Measurements from ENCODE around the gene PTPRD. TPM values are rescaled to one million over a fixed set of nuclear protein-coding genes. Genes with fewer than 3 reads are reported as not detected.

Gene PTPRD
- polyA plus RNA-seq, 4 donors: 2.1 to 5.6 (median 3.9) TPM

DNA sequence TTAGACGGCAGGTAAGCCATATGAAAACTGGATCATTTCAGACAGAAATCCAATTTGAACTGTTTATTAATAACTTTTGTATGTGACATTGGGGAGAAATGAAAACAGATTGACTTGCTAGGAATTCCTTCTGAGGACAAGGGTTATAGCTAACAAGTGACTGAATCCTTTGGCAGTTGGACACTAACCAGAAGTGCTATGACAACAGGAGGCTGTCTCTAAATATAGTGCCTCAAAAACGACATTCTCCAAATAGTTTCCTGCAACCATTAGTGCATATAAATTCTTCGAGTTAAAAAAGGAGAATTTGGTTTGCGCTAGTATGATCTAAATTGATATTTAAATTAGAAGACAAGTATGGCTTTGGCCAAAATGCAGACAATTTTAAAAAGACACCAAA, 338.6 kb downstream of the PTPRD start:
- Histone ChIP-seq H3K4me3 (ENCODE audit: low read depth in 1 of 3, low read length in 3 of 3) (no peak overlapping the region), H3K36me3 (ENCODE audit: control insufficient read depth in 3 of 3, insufficient read depth in 2 of 3, low read depth in 1 of 3, low read length in 3 of 3) (no peaks in the 10 kb centered on the region), H3K27ac (ENCODE audit: low read depth in 1 of 3, low read length in 2 of 3) (no peak overlapping the region), H3K9me3 (ENCODE audit: control insufficient read depth in 2 of 2, insufficient read depth in 1 of 2, low read depth in 1 of 2, low read length in 1 of 2) (no peaks in the 10 kb centered on the region), H3K27me3 (ENCODE audit: control insufficient read depth in 3 of 3, insufficient read depth in 3 of 3, low read length in 3 of 3) (no peaks in the 10 kb centered on the region), H3K4me1 (ENCODE audit: control insufficient read depth in 3 of 3, insufficient read depth in 2 of 3, low read depth in 1 of 3, low read length in 2 of 3) (no peaks in the 10 kb centered on the region)
- DNase-seq (no peak), FAIRE-seq (no peak)
- WGBS, 3 donors: 35 to 62% (median 35%) methylated on average over 4 of the region's 4 CpGs

DNA sequence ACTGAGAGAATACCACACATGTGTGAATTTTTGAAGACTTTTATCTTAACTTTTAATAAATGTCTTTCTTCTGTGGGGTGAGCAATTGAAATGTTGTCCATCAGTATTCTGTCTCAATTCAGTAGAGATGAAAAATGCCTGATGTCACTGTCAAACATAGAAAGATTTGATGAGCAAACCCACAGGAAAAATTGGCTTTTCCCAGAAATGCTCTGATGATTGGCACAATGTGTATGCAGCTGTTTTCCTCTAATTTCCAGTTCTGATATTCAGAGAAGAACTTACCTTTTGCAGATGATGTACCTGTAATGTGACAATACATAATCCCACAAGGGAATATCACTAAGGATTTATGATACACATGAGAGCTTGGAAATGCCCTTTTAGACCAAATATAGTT, 340.0 kb downstream of the PTPRD start:
- Histone ChIP-seq H3K4me3 (ENCODE audit: low read depth in 1 of 3, low read length in 3 of 3) (no peak overlapping the region), H3K9me3 (ENCODE audit: control insufficient read depth in 2 of 2, insufficient read depth in 1 of 2, low read depth in 1 of 2, low read length in 1 of 2) (no peaks in the 10 kb centered on the region), H3K4me1 (ENCODE audit: control insufficient read depth in 3 of 3, insufficient read depth in 2 of 3, low read depth in 1 of 3, low read length in 2 of 3) (no peaks in the 10 kb centered on the region), H3K36me3 (ENCODE audit: control insufficient read depth in 3 of 3, insufficient read depth in 2 of 3, low read depth in 1 of 3, low read length in 3 of 3) (no peaks in the 10 kb centered on the region), H3K27ac (ENCODE audit: low read depth in 1 of 3, low read length in 2 of 3) (no peak overlapping the region), H3K27me3 (ENCODE audit: control insufficient read depth in 3 of 3, insufficient read depth in 3 of 3, low read length in 3 of 3) (no peaks in the 10 kb centered on the region)
- no peak for DNase-seq
- FAIRE-seq: no peak

DNA sequence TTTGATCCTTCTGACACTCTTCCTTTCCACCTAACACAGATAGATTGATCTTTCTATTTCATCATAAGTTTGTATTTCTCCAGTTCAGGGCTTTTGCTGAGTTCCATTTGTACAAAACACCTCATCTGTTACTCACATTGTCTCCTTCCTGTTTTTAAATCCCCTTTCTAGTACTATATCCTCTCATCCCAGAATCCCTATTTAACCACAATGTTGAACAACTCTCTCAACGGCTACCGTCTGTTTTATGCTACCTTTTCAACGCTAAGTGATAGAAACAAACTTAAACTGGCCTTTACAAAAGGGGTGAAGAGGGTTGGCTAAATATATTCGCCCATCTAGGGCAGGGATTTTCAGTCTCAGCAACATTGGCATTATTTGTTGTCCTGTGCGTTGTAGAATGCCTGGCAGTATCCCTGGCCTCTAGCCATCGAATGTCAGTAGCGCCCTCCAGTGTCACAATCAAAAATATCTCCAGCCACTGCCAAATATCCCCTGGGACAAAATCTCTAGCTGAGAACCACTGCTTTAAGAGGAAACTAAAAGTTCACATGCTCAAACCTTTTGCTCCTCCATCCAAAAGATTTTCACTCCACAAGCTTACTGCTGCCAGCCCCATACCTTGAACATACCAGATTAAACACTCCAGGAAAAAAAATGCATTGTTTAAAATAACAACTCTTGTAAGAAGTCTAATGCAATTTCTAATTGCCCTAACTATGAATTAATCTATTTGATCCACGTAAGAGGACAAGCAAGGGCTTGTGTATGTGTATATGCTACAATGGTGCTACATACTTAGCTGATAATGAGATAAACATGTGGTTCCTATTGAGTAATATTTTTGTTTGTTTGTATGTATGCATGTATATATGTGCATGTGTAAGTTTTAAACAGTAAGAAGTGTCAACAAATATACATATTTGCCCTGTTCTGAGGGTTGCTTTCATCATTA, 344.0 kb downstream of the PTPRD start:
- H3K4me1 ChIP-seq (ENCODE audit: control insufficient read depth in 3 of 3, insufficient read depth in 2 of 3, low read depth in 1 of 3, low read length in 2 of 3): no peaks in the 10 kb centered on the region
- WGBS, 3 donors: 18 to 24% (median 19%) methylated on average over 8 of the region's 8 CpGs
- no peak overlapping the region for H3K27ac ChIP-seq (ENCODE audit: low read depth in 1 of 3, low read length in 2 of 3)
- no peak overlapping the region for H3K4me3 ChIP-seq (ENCODE audit: low read depth in 1 of 3, low read length in 3 of 3)
- H3K9me3 ChIP-seq (ENCODE audit: control insufficient read depth in 2 of 2, insufficient read depth in 1 of 2, low read depth in 1 of 2, low read length in 1 of 2): no peaks in the 10 kb centered on the region
- H3K27me3 ChIP-seq (ENCODE audit: control insufficient read depth in 3 of 3, insufficient read depth in 3 of 3, low read length in 3 of 3): no peaks in the 10 kb centered on the region
- no peaks in the 10 kb centered on the region for H3K36me3 ChIP-seq (ENCODE audit: control insufficient read depth in 3 of 3, insufficient read depth in 2 of 3, low read depth in 1 of 3, low read length in 3 of 3)
- FAIRE-seq: no peak
- DNase-seq: peak in 1 of 2 donors; percentile 3

DNA sequence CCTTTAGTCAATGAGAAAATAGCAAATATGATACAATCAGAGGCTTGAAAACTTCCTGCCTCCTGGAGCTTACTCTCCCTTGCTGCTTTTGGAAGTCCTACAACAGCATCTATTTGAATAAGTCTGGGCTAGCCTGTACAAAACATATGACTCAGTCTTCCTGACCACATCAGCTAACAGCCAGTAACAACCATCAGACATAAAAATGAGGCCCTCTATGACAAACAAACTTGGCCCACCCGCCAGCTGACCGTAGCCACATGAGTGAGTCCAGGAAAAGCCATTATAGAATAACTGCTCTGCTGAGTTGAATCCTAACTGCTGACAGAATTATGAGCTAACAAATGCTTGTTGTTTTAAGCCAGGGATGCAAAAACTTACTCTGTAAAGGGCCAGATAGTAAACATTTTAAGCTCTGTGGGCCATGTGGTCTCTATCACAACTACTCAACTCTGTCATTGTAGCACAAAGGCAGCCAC, 347.6 kb downstream of the PTPRD start:
- DNase-seq (no peak), FAIRE-seq (no peak)
- H3K4me1 ChIP-seq (ENCODE audit: control insufficient read depth in 3 of 3, insufficient read depth in 2 of 3, low read depth in 1 of 3, low read length in 2 of 3): no peaks in the 10 kb centered on the region
- H3K27me3 ChIP-seq (ENCODE audit: control insufficient read depth in 3 of 3, insufficient read depth in 3 of 3, low read length in 3 of 3): no peaks in the 10 kb centered on the region
- no peak overlapping the region for H3K27ac ChIP-seq (ENCODE audit: low read depth in 1 of 3, low read length in 2 of 3)
- H3K4me3 ChIP-seq (ENCODE audit: low read depth in 1 of 3, low read length in 3 of 3): no peak overlapping the region
- H3K9me3 ChIP-seq (ENCODE audit: control insufficient read depth in 2 of 2, insufficient read depth in 1 of 2, low read depth in 1 of 2, low read length in 1 of 2): no peaks in the 10 kb centered on the region
- H3K36me3 ChIP-seq (ENCODE audit: control insufficient read depth in 3 of 3, insufficient read depth in 2 of 3, low read depth in 1 of 3, low read length in 3 of 3): no peaks in the 10 kb centered on the region
- 56 to 83% (median 80%) methylated on average over 2 of the region's 2 CpGs for WGBS, 3 donors

DNA sequence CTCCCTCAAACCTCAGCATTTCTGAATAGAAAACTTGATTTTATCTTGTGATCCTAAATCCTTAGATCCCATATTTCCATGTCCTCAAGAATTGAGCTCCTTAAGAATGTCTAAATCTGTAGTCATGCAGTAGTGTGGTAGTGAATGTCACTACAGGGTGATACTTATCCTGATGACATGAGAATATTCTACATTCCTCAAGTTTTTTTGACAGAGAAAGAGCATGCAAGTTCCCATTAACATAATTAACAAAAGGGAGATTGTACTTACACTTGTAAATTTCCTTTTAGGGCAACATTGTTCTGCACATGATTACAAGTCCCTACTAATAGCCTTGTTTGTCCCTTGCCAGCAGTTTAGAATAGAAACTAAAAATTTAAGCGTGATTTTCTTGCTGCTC, 352.3 kb downstream of the PTPRD start:
- Histone ChIP-seq H3K27ac (ENCODE audit: low read depth in 1 of 3, low read length in 2 of 3) (no peak overlapping the region), H3K4me1 (ENCODE audit: control insufficient read depth in 3 of 3, insufficient read depth in 2 of 3, low read depth in 1 of 3, low read length in 2 of 3) (no peaks in the 10 kb centered on the region), H3K27me3 (ENCODE audit: control insufficient read depth in 3 of 3, insufficient read depth in 3 of 3, low read length in 3 of 3) (no peaks in the 10 kb centered on the region), H3K4me3 (ENCODE audit: low read depth in 1 of 3, low read length in 3 of 3) (no peak overlapping the region), H3K36me3 (ENCODE audit: control insufficient read depth in 3 of 3, insufficient read depth in 2 of 3, low read depth in 1 of 3, low read length in 3 of 3) (no peaks in the 10 kb centered on the region), H3K9me3 (ENCODE audit: control insufficient read depth in 2 of 2, insufficient read depth in 1 of 2, low read depth in 1 of 2, low read length in 1 of 2) (no peaks in the 10 kb centered on the region)
- WGBS, 3 donors: 79 to 84% (median 83%) methylated on average over 1 of the region's 1 CpG
- no peak for FAIRE-seq
- DNase-seq: no peak

DNA sequence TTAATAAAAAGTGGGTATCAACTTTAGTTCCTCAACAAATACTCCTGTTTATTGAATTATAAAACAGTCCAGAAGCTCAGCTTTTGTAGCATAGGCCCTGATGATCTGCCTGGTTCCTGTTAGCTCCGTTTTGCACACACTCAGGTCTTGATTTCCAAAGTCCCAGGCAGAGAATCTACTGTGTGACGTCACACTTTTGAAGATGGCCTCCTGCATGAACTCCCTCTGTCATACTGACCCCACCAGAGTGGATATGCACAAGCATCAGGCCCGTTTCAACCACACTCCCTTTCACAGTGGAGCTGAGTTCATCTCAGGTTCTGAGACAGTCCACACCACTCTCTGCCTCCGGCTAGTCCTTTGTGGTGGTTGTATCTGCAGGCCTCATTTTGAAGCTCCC, 353.1 kb downstream of the PTPRD start:
- H3K9me3 ChIP-seq (ENCODE audit: control insufficient read depth in 2 of 2, insufficient read depth in 1 of 2, low read depth in 1 of 2, low read length in 1 of 2): no peaks in the 10 kb centered on the region
- no peaks in the 10 kb centered on the region for H3K27me3 ChIP-seq (ENCODE audit: control insufficient read depth in 3 of 3, insufficient read depth in 3 of 3, low read length in 3 of 3)
- DNase-seq (no peak), FAIRE-seq (no peak)
- no peak overlapping the region for H3K27ac ChIP-seq (ENCODE audit: low read depth in 1 of 3, low read length in 2 of 3)
- H3K4me1 ChIP-seq (ENCODE audit: control insufficient read depth in 3 of 3, insufficient read depth in 2 of 3, low read depth in 1 of 3, low read length in 2 of 3): no peaks in the 10 kb centered on the region
- no peak overlapping the region for H3K4me3 ChIP-seq (ENCODE audit: low read depth in 1 of 3, low read length in 3 of 3)
- H3K36me3 ChIP-seq (ENCODE audit: control insufficient read depth in 3 of 3, insufficient read depth in 2 of 3, low read depth in 1 of 3, low read length in 3 of 3): no peaks in the 10 kb centered on the region
- WGBS, 3 donors: 53 to 72% (median 58%) methylated on average over 4 of the region's 4 CpGs

DNA sequence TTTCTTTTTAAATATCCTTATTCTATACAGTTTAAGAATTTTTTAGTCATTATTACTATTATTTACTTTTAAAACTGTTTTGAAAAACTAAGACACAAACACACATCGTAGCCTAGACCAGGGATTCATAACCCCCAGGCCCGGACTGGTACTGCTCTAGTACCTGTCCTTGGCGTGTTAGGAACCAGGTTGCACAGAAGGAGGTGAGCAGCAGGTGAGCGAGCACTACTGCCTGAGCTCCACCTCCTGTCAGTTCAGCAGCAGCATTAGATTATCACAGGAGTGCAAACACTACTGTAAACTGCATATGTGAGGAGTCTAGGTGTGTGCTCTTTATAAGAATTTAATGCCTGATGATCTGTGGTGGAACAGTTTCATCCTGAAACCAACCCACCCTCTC, 357.0 kb downstream of the PTPRD start:
- Histone ChIP-seq H3K9me3 (ENCODE audit: control insufficient read depth in 2 of 2, insufficient read depth in 1 of 2, low read depth in 1 of 2, low read length in 1 of 2) (no peaks in the 10 kb centered on the region), H3K4me3 (ENCODE audit: low read depth in 1 of 3, low read length in 3 of 3) (no peak overlapping the region), H3K36me3 (ENCODE audit: control insufficient read depth in 3 of 3, insufficient read depth in 2 of 3, low read depth in 1 of 3, low read length in 3 of 3) (no peaks in the 10 kb centered on the region), H3K27me3 (ENCODE audit: control insufficient read depth in 3 of 3, insufficient read depth in 3 of 3, low read length in 3 of 3) (no peaks in the 10 kb centered on the region), H3K4me1 (ENCODE audit: control insufficient read depth in 3 of 3, insufficient read depth in 2 of 3, low read depth in 1 of 3, low read length in 2 of 3) (no peaks in the 10 kb centered on the region), H3K27ac (ENCODE audit: low read depth in 1 of 3, low read length in 2 of 3) (no peak overlapping the region)
- WGBS, 3 donors: 54 to 82% (median 67%) methylated on average over 4 of the region's 4 CpGs
- no peak for FAIRE-seq
- DNase-seq: no peak

DNA sequence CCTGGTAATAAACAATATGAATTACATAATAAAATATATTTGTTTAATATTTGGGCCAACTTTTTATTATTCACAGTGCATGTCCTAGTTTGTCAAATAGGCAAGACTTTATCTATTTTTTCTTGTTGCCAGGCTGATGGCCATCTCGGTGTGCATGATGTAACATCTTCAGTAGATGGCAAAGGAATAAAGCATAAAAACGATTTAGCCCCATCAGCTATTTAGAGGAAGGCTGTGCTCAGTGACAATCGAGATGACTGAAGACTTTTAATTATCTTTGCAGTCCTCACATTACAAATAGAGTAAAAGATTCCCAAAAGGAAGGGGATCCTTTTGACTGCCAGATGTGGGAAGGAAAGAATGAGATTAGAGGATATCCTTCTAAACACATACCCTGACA, 358.5 kb downstream of the PTPRD start:
- DNase-seq (no peak), FAIRE-seq (no peak)
- H3K27ac ChIP-seq (ENCODE audit: low read depth in 1 of 3, low read length in 2 of 3): no peak overlapping the region
- no peaks in the 10 kb centered on the region for H3K36me3 ChIP-seq (ENCODE audit: control insufficient read depth in 3 of 3, insufficient read depth in 2 of 3, low read depth in 1 of 3, low read length in 3 of 3)
- H3K4me1 ChIP-seq (ENCODE audit: control insufficient read depth in 3 of 3, insufficient read depth in 2 of 3, low read depth in 1 of 3, low read length in 2 of 3): no peaks in the 10 kb centered on the region
- no peaks in the 10 kb centered on the region for H3K27me3 ChIP-seq (ENCODE audit: control insufficient read depth in 3 of 3, insufficient read depth in 3 of 3, low read length in 3 of 3)
- H3K9me3 ChIP-seq (ENCODE audit: control insufficient read depth in 2 of 2, insufficient read depth in 1 of 2, low read depth in 1 of 2, low read length in 1 of 2): no peaks in the 10 kb centered on the region
- H3K4me3 ChIP-seq (ENCODE audit: low read depth in 1 of 3, low read length in 3 of 3): no peak overlapping the region
- WGBS, 3 donors: 15 to 37% (median 27%) methylated on average over 3 of the region's 3 CpGs

DNA sequence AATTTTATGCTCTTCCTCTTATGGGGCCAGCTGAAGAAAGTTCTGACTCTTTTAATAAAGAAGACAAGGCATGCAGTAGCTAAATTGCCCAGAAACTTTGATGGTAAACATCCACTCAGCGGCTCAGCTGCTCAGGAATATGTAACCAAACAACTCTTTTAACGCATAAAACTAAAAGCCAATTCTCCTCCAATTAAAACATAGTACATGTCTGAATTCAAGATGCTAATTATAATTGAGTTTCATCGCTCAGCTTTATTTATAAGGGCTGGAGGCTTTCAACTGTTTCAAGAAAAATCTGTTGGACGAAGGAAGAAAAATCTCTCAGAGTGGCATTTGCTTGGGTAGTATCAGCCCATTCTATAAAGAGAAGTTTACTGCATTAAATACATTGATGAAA, 359.5 kb downstream of the PTPRD start:
- WGBS, 3 donors: 75 to 79% (median 78%) methylated on average over 4 of the region's 4 CpGs
- H3K27me3 ChIP-seq (ENCODE audit: control insufficient read depth in 3 of 3, insufficient read depth in 3 of 3, low read length in 3 of 3): no peaks in the 10 kb centered on the region
- H3K36me3 ChIP-seq (ENCODE audit: control insufficient read depth in 3 of 3, insufficient read depth in 2 of 3, low read depth in 1 of 3, low read length in 3 of 3): no peaks in the 10 kb centered on the region
- H3K27ac ChIP-seq (ENCODE audit: low read depth in 1 of 3, low read length in 2 of 3): no peak overlapping the region
- DNase-seq (no peak), FAIRE-seq (no peak)
- H3K9me3 ChIP-seq (ENCODE audit: control insufficient read depth in 2 of 2, insufficient read depth in 1 of 2, low read depth in 1 of 2, low read length in 1 of 2): no peaks in the 10 kb centered on the region
- no peaks in the 10 kb centered on the region for H3K4me1 ChIP-seq (ENCODE audit: control insufficient read depth in 3 of 3, insufficient read depth in 2 of 3, low read depth in 1 of 3, low read length in 2 of 3)
- no peak overlapping the region for H3K4me3 ChIP-seq (ENCODE audit: low read depth in 1 of 3, low read length in 3 of 3)
